ENCODE results near the gene C1orf159.

Gene C1orf159

GRCh38 chr1:1038694-1039093 lies 77.2 kb downstream of the C1orf159 start:
- no peak for DNase-seq (ENCODE audit: low spot score)

GRCh38 chr1:1037366-1038327 lies 78.2 kb downstream of the C1orf159 start:
- no peak for DNase-seq (ENCODE audit: low spot score)

GRCh38 chr1:1035291-1035943 lies 80.5 kb downstream of the C1orf159 start:
- DNase-seq (ENCODE audit: low spot score) = no peak

GRCh38 chr1:1034439-1034781 lies 81.5 kb downstream of the C1orf159 start:
- no peak for DNase-seq (ENCODE audit: low spot score)

GRCh38 chr1:1033731-1034438 lies 82.0 kb downstream of the C1orf159 start:
- DNase-seq (ENCODE audit: low spot score) = peak; percentile 68

- DNase-seq (ENCODE audit: low spot score) = peak; percentile 96
Observed at GRCh38 chr1:1033009-1033587, 82.8 kb downstream of the C1orf159 start.

GRCh38 chr1:1032424-1032823 lies 83.5 kb downstream of the C1orf159 start:
- peak; percentile 76 for DNase-seq (ENCODE audit: low spot score)
